Common myeloid progenitor, CD34-positive (primary cell): ENCODE measurements around the gene TES.

ENCODE experiments used
- CTCF ChIA-PET: fragments of 350-600 bp; sonication (Branson Sonifier 250); formaldehyde crosslinking; loops from one replicate; lab custom pipeline; 2021; ENCODE audit warnings: antibody characterized with exemption; lab: Charles Lee
- POLR2A ChIA-PET: fragments of 350-600 bp; sonication (Branson Sonifier 250); formaldehyde crosslinking; loops from one replicate; lab custom pipeline; 2021; ENCODE audit warnings: antibody characterized with exemption; lab: Charles Lee
- DNase-seq, 3 donors: peaks; one replicate each; pipeline versions ENCODE4 v3.0.0 to v3.0.0-alpha.2; 2013
- H3K27ac ChIP-seq, 2 experiments: 1 replicate in 1 of 2; 2 replicates in 1 of 2; pipeline ENCODE4 v1.7.0; 2013; ENCODE audit warnings: inconsistent platforms in 2 of 2, low read length in 2 of 2, mild to moderate bottlenecking in 2 of 2, low read depth in 1 of 2, moderate library complexity in 1 of 2; ENCODE audit not compliant: severe bottlenecking in 2 of 2, insufficient read depth in 1 of 2, poor library complexity in 1 of 2
- H3K27me3 ChIP-seq, 5 experiments: replicated peaks in 2 of 5; 1 replicate in 3 of 5; 2 replicates in 2 of 5; pipeline versions ENCODE4 v1.6.1 to v1.7.0; 2013; ENCODE audit warnings: low read length in 4 of 5, mild to moderate bottlenecking in 2 of 5, moderate library complexity in 2 of 5, inconsistent platforms in 1 of 5; ENCODE audit not compliant: insufficient read depth in 5 of 5, control insufficient read depth in 4 of 5
- H3K36me3 ChIP-seq, 4 experiments: 1 replicate in 2 of 4; 2 replicates in 2 of 4; pipeline versions ENCODE4 v1.6.1 to v1.7.0; 2013; ENCODE audit warnings: low read length in 3 of 4, control low read depth in 1 of 4, mild to moderate bottlenecking in 1 of 4; ENCODE audit not compliant: control insufficient read depth in 4 of 4, insufficient read depth in 4 of 4
- H3K4me1 ChIP-seq, 4 experiments: 1 replicate in 3 of 4; 2 replicates in 1 of 4; pipeline versions ENCODE4 v1.6.1 to v1.7.1; 2013; ENCODE audit warnings: low read length in 3 of 4, mild to moderate bottlenecking in 3 of 4, control low read depth in 1 of 4, inconsistent platforms in 1 of 4, moderate library complexity in 1 of 4; ENCODE audit not compliant: control insufficient read depth in 4 of 4, insufficient read depth in 4 of 4; ENCODE audit errors: control extremely low read depth in 1 of 4
- H3K4me3 ChIP-seq, 7 experiments: 1 replicate in 4 of 7; 2 replicates in 3 of 7; pipeline versions ENCODE4 v1.5.1 to v1.7.0; 2013; ENCODE audit warnings: mild to moderate bottlenecking in 7 of 7, low read length in 6 of 7, moderate library complexity in 6 of 7, inconsistent platforms in 2 of 7, low read depth in 2 of 7, control low read depth in 1 of 7; ENCODE audit not compliant: insufficient read depth in 4 of 7, control insufficient read depth in 1 of 7; ENCODE audit errors: extremely low read depth in 1 of 7
- H3K9me3 ChIP-seq, 5 experiments: 1 replicate in 4 of 5; 2 replicates in 1 of 5; pipeline versions ENCODE4 v1.6.1 to v1.7.1; 2013; ENCODE audit warnings: low read length in 4 of 5, mild to moderate bottlenecking in 2 of 5, inconsistent platforms in 1 of 5, low read depth in 1 of 5, moderate library complexity in 1 of 5; ENCODE audit not compliant: control insufficient read depth in 4 of 5, insufficient read depth in 2 of 5; ENCODE audit errors: control extremely low read depth in 1 of 5
- WGBS: methylation state at CpG from one replicate; pipeline ENCODE4 v1.1.5; 2013; ENCODE audit not compliant: insufficient coverage; 5-methylcytosine and 5-hydroxymethylcytosine counted together

TES gene

DNA sequence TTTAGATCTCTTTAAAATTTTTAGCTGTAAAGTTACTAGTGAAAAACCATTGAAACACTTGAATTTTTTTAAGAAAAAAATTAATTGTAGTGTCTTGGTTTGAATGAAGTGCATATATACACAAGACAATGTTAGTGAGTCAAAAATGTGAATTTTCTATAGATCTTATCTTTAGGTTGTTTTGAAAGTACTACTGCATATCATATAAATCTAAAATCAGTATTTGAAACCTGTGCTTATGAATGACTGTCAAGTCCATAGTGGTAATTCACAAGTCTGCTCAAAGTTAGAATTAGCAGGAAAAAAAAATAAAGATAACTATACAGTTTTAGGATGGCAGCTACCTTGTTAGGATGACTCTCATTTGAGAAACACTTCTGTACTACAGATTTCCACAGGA is 25.0 kb downstream of the TES start:
- H3K27me3 ChIP-seq = no peaks in the 10 kb centered on the region
- H3K9me3 ChIP-seq = no peaks in the 10 kb centered on the region
- H3K36me3 ChIP-seq = peaks cover 5 to 11% (median 8%) of the 10 kb centered on the region in 4 experiments
- peaks cover 10 to 39% (median 23%) of the 10 kb centered on the region in 4 experiments for H3K4me1 ChIP-seq
- H3K27ac ChIP-seq = no peak overlapping the region
- CTCF ChIA-PET = interaction anchor here (0.8 to 13.1 kb wide), 22 partner anchors 9 to 102 kb away, joined by 3 to 292 read pairs (median 7); partner anchors contain the start of gene TES
- no peak overlapping the region for H3K4me3 ChIP-seq
- DNase-seq = no peak
- POLR2A ChIA-PET = interaction anchor here (1.8 kb wide), 2 partner anchors 24 to 55 kb away, joined by 6 to 10 read pairs; partner anchors contain the start of gene TES

DNA sequence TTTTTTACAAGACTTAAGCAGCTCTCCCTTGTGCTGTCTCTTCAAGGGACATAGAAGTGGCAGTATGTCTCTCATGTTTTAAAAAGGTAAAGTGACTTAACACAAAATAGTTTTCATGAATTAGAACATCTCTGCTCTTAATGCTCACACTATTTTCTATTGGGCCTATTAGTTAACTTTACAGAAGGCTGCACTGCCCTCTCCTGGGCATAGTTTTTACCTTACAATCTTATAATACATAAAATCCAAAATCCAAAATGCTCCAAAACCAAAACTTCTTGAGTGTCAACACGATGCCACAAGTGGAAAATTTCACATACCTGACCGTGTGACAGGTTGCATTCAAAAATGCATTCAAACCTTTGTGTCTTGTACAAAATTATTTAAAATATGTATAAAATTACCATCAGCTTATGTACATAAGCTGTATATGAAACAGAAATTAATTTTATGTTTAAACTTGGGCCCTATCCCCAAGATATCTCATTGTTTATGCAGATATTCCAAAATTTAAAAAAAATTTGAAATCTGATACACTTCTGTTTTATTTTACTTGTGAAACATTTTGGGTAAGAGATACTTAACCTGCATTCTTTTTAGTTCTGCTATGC is 25.8 kb downstream of the TES start:
- no peak overlapping the region for H3K4me3 ChIP-seq
- H3K4me1 ChIP-seq = peaks cover 9 to 32% (median 16%) of the 10 kb centered on the region in 4 experiments
- H3K36me3 ChIP-seq = peaks cover 5 to 11% (median 8%) of the 10 kb centered on the region in 4 experiments
- H3K27me3 ChIP-seq = no peaks in the 10 kb centered on the region
- DNase-seq = peak; percentile 66 to 83 (median 75)
- no peaks in the 10 kb centered on the region for H3K9me3 ChIP-seq
- ChIA-PET CTCF (interaction anchor here (0.7 to 13.1 kb wide), 30 partner anchors 9 to 102 kb away, joined by 3 to 292 read pairs (median 5); partner anchors contain the start of gene TES), POLR2A (interaction anchor here (1.8 kb wide), 2 partner anchors 25 to 56 kb away, joined by 6 to 10 read pairs; partner anchors contain the start of gene TES)
- H3K27ac ChIP-seq = no peak overlapping the region
- WGBS = no CpG with 5 or more reads among the region's 2 CpGs

DNA sequence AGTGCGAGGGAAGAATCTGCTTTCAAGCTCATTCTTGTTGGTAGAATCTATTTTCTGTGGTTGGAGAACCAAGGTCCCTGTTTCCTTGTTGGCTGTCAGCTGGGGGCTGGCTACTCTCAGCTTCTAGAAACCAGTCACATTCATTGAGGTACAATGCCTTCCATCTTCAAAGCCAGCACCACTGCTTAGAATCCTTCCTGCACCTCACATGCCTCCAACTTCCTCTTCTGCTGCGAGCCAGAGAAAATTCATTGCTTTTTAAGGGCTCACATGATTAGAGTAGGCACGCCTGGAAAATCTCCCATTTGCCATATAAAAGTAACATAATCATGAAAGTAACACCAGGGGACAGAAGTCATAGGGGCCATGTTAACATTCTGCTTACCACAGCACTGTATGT is 28.7 kb downstream of the TES start:
- peaks cover 7 to 23% (median 15%) of the 10 kb centered on the region in 4 experiments for H3K36me3 ChIP-seq
- H3K4me1 ChIP-seq = peaks cover 0 to 9% (median 0%) of the 10 kb centered on the region in 4 experiments
- ChIA-PET CTCF (interaction anchor here (1.0 to 13.1 kb wide), 8 partner anchors 8 to 97 kb away, joined by 3 to 292 read pairs (median 6); no protein-coding TSS in a partner anchor), POLR2A (no interaction called here)
- H3K27me3 ChIP-seq = no peaks in the 10 kb centered on the region
- H3K4me3 ChIP-seq = no peak overlapping the region
- no peak overlapping the region for H3K27ac ChIP-seq
- peak in 1 of 3 donors; percentile 12 for DNase-seq
- WGBS = 40% methylated on average over 1 of the region's 3 CpGs
- peaks cover 0 to 4% (median 0%) of the 10 kb centered on the region in 5 experiments for H3K9me3 ChIP-seq

DNA sequence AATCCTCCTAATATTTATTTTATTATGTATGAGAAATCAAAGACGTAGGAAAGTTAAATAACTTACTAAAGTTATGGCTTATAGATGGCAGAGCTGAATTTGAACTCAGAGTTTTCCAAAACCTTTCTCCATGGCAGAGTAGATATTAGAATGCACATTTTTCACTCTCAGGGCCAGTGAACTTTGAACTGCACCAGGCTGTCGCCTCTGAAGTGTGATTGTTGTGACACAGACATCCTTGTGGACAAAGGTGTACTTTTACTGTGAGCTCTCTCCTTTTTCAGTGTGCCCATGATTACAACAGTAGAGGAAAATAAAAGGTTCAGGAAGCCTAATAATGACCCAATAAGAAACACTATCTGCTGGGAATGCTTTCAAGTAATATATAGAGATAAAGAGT is 29.1 kb downstream of the TES start:
- no peaks in the 10 kb centered on the region for H3K27me3 ChIP-seq
- WGBS = 100% methylated on average over 1 of the region's 2 CpGs
- H3K36me3 ChIP-seq = peaks cover 8 to 26% (median 16%) of the 10 kb centered on the region in 4 experiments
- no peak for DNase-seq
- no peak overlapping the region for H3K27ac ChIP-seq
- no peak overlapping the region for H3K4me3 ChIP-seq
- H3K9me3 ChIP-seq = peaks cover 0 to 8% (median 2%) of the 10 kb centered on the region in 5 experiments
- H3K4me1 ChIP-seq = peaks cover 0 to 7% (median 0%) of the 10 kb centered on the region in 4 experiments
- ChIA-PET POLR2A (no interaction called here), CTCF (interaction anchor here (1.0 to 13.1 kb wide), 8 partner anchors 9 to 97 kb away, joined by 3 to 292 read pairs (median 6); no protein-coding TSS in a partner anchor)

- Histone ChIP-seq H3K9me3 (peaks cover 0 to 15% (median 8%) of the 10 kb centered on the region in 5 experiments), H3K36me3 (peaks cover 12 to 32% (median 20%) of the 10 kb centered on the region in 4 experiments), H3K4me1 (peaks cover 0 to 5% (median 0%) of the 10 kb centered on the region in 4 experiments), H3K27ac (no peak overlapping the region), H3K4me3 (no peak overlapping the region), H3K27me3 (no peaks in the 10 kb centered on the region)
- ChIA-PET POLR2A (no interaction called here), CTCF (interaction anchor here (1.1 to 13.1 kb wide), 10 partner anchors 10 to 106 kb away, joined by 3 to 292 read pairs (median 4); no protein-coding TSS in a partner anchor)
- no CpG with 5 or more reads among the region's 4 CpGs for WGBS
- DNase-seq = no peak
These were observed 29.8 kb downstream of the TES start for GRCh38 chr7:116240024-116240668.

DNA sequence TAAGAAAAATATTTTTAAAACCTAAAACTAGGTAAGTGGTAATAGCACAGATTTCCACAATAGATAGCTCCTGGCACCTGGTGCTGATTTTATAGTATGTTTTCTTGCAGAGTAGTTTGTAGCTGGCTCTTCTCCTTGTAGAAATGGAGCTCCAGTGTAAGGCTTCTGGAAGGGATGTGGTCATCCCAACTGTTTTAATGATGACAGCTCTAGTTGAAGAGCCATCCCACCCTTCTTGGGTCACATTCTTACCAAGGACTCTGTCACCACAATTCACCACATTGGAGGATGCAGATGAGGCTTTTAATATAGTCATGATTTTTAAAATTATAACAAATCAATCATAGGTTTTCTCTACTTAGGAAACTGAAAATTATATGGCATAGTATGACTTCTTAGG is 31.0 kb downstream of the TES start:
- peaks cover 0 to 5% (median 0%) of the 10 kb centered on the region in 4 experiments for H3K4me1 ChIP-seq
- peaks cover 0 to 16% (median 8%) of the 10 kb centered on the region in 5 experiments for H3K9me3 ChIP-seq
- no peaks in the 10 kb centered on the region for H3K27me3 ChIP-seq
- H3K4me3 ChIP-seq = no peak overlapping the region
- no peak overlapping the region for H3K27ac ChIP-seq
- CTCF ChIA-PET = interaction anchor here (0.9 to 13.1 kb wide), 9 partner anchors 9 to 75 kb away, joined by 3 to 292 read pairs (median 4); no protein-coding TSS in a partner anchor
- DNase-seq = no peak
- peaks cover 14 to 40% (median 27%) of the 10 kb centered on the region in 4 experiments for H3K36me3 ChIP-seq
- POLR2A ChIA-PET = interaction anchor here (0.6 kb wide), 1 partner anchor 646 kb away, joined by 3 read pairs; no protein-coding TSS in a partner anchor
